Skin of body (tissue), 2 donors: Measurements from ENCODE around the gene CFAP61. TPM values are rescaled to one million over a fixed set of nuclear protein-coding genes. Genes with fewer than 3 reads are reported as not detected.

Experiments used
- DNase-seq: peaks from one replicate; lab custom pipeline; 2025; lab: John Stamatoyannopoulos, UW
- total RNA-seq: library from RNA; depleted of rRNA; stranded (reverse); fragments of >200 nt; gene quantifications from one replicate; pipeline ENCODE4 v1.2.3, GENCODE V29; 2014

Gene CFAP61
- total RNA-seq, 1 donor from 2014 or later = 0.20 TPM

GRCh38 chr20:20173254-20173653, 120.9 kb downstream of the CFAP61 start:
- no peak for DNase-seq

GRCh38 chr20:20174089-20174835, 121.9 kb downstream of the CFAP61 start:
- no peak for DNase-seq

GRCh38 chr20:20181322-20181721, 129.0 kb downstream of the CFAP61 start:
- DNase-seq = no peak

GRCh38 chr20:20184149-20184548, 131.8 kb downstream of the CFAP61 start:
- no peak for DNase-seq

GRCh38 chr20:20184706-20185105, 132.4 kb downstream of the CFAP61 start:
- no peak for DNase-seq

- DNase-seq = no peak
These were observed 136.3 kb downstream of the CFAP61 start for GRCh38 chr20:20188647-20189046.

- no peak for DNase-seq
These were observed 140.0 kb downstream of the CFAP61 start for GRCh38 chr20:20192366-20192765.

GRCh38 chr20:20195021-20195705, 142.8 kb downstream of the CFAP61 start:
- no peak for DNase-seq

- DNase-seq = no peak
These were observed 144.3 kb downstream of the CFAP61 start for GRCh38 chr20:20196610-20197009.

GRCh38 chr20:20198011-20198410, 145.7 kb downstream of the CFAP61 start:
- no peak for DNase-seq

GRCh38 chr20:20199361-20200160, 147.2 kb downstream of the CFAP61 start:
- DNase-seq = no peak

GRCh38 chr20:20201124-20201523, 148.8 kb downstream of the CFAP61 start:
- no peak for DNase-seq

- DNase-seq = no peak
These were observed 149.3 kb downstream of the CFAP61 start for GRCh38 chr20:20201639-20202038.

GRCh38 chr20:20202768-20203167, 150.4 kb downstream of the CFAP61 start:
- DNase-seq = no peak

- DNase-seq = no peak
These were observed 151.5 kb downstream of the CFAP61 start for GRCh38 chr20:20203784-20204183.

GRCh38 chr20:20204256-20204655, 151.9 kb downstream of the CFAP61 start:
- no peak for DNase-seq

- no peak for DNase-seq
These were observed 153.0 kb downstream of the CFAP61 start for GRCh38 chr20:20205141-20205861.

GRCh38 chr20:20205862-20206236, 153.5 kb downstream of the CFAP61 start:
- no peak for DNase-seq

- DNase-seq = no peak
These were observed 154.5 kb downstream of the CFAP61 start for GRCh38 chr20:20206788-20207187.

GRCh38 chr20:20207291-20207690, 155.0 kb downstream of the CFAP61 start:
- no peak for DNase-seq

GRCh38 chr20:20207872-20208271, 155.5 kb downstream of the CFAP61 start:
- no peak for DNase-seq

GRCh38 chr20:20209684-20210083, 157.4 kb downstream of the CFAP61 start:
- no peak for DNase-seq
